ENCODE results near the gene CLEC2D. TPM values are rescaled to one million over a fixed set of nuclear protein-coding genes. Genes with fewer than 3 reads are reported as not detected.

The CLEC2D gene
- total RNA-seq = 0.99 and 1.1 TPM in 2 replicates

GRCh38 chr12:9669534-9669933, at the start of gene CLEC2D:
CLEC2D (plus strand) TSS chr12:9669713; CDS start chr12:9669735, 22 bp downstream.

GRCh38 chr12:9732921-9733461, 63.5 kb downstream of the CLEC2D start, which contains the start of gene CLECL1:
CLECL1 (minus strand) TSS chr12:9733097.

Other genes starting within 250 kb of the CLEC2D start
- gene KLRB1, start 61.8 kb upstream of the CLEC2D start, total RNA-seq = not detected in 2 replicates
- gene CLECL1, start 63.4 kb downstream of the CLEC2D start, total RNA-seq = not detected in 2 replicates
- gene CD69, start 91.2 kb downstream of the CLEC2D start, total RNA-seq = 0.18 and 0.28 TPM in 2 replicates
- gene KLRF1, start 157.8 kb downstream of the CLEC2D start, total RNA-seq = not detected in 2 replicates
- gene CLEC2B, start 199.6 kb downstream of the CLEC2D start, total RNA-seq = 10.3 and 36.7 TPM in 2 replicates
- gene KLRF2, start 211.8 kb downstream of the CLEC2D start, total RNA-seq = not detected in 2 replicates

Measured in endothelial cell of coronary artery (primary cell).